Mucosa of rectum (tissue), 2 donors: ENCODE data around the gene KRTAP5-2.

Source experiments
- H3K27ac ChIP-seq, 2 donors: one replicate each; pipeline ENCODE4 v1.7.0; 2013; ENCODE audit warnings: inconsistent platforms in 2 of 2, low read depth in 2 of 2, low read length in 2 of 2
- H3K27me3 ChIP-seq, 2 donors: one replicate each; pipeline ENCODE4 v1.7.0; 2013; ENCODE audit warnings: low read length in 2 of 2; ENCODE audit not compliant: control insufficient read depth in 2 of 2, insufficient read depth in 2 of 2
- H3K36me3 ChIP-seq, 2 donors: one replicate each; pipeline ENCODE4 v1.7.0; 2013; ENCODE audit warnings: low read length in 2 of 2; ENCODE audit not compliant: control insufficient read depth in 2 of 2, insufficient read depth in 2 of 2
- H3K4me1 ChIP-seq, 2 donors: one replicate each; pipeline ENCODE4 v1.7.0; 2013; ENCODE audit warnings: low read length in 2 of 2, mild to moderate bottlenecking in 1 of 2; ENCODE audit not compliant: control insufficient read depth in 2 of 2, insufficient read depth in 2 of 2
- H3K4me3 ChIP-seq, 2 donors: one replicate each; pipeline ENCODE4 v1.7.0; 2013; ENCODE audit warnings: low read length in 2 of 2
- H3K9ac ChIP-seq, 2 donors: one replicate each; pipeline ENCODE4 v1.7.0; 2013; ENCODE audit warnings: low read length in 2 of 2, low read depth in 1 of 2, mild to moderate bottlenecking in 1 of 2
- H3K9me3 ChIP-seq, 2 donors: one replicate each; pipeline ENCODE4 v1.7.0; 2013; ENCODE audit warnings: low read length in 2 of 2; ENCODE audit not compliant: control insufficient read depth in 2 of 2
- donor health status: healthy.
- donor health status: Normal muscosa, but diverticular disease.

The KRTAP5-2 gene

DNA sequence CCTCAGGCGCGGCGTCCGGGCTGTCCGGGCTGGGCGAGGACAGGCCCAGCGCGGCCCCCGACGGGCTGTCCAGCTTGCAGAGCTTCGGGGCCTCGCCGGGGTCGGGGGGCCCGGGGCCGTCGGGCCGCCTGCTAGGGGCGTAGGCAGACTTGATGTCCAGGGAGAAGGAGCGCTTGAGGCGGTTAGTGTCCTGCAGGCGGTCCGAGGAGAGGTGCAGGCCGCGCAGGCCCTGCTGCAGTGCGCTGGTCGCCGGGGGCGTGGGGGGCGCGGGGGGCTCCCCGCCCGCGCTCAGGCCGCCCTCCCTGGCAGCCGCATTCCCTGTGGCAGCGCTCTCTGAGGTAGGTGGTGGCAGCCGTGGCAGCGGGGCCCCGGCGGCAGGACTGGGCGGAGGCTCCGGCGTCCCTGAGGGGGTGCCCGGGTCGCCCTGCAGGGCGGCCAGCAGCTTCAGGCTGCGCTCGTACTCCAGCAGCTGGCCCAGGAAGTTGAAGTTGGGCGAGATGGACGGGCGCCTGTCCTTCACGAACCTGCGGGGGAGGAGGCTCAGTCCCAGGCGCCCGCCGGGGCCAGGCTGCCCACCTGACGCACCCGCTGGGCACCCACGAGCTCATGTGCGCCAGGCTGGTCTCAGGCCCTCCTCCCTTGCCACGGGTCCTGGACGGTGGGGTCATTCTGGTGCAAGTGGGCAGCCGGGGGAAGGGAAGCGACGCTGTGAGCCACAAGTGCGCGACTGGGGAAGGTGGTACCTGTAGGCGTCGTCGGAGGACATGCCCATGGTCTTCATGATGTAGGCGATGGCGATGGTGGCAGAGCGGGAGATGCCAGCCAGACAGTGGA lies 40.8 kb downstream of the KRTAP5-2 start:
- peak overlapping the region in 1 of 2 donors; percentile 34 for H3K9ac ChIP-seq
- H3K4me3 ChIP-seq, result no peak overlapping the region
- H3K36me3 ChIP-seq, result peaks cover 4 to 6% of the 10 kb centered on the region in 2 donors
- no peaks in the 10 kb centered on the region for H3K9me3 ChIP-seq
- H3K27ac ChIP-seq, result peak overlapping the region in 1 of 2 donors; percentile 72
- peaks cover 34 to 53% of the 10 kb centered on the region in 2 donors for H3K4me1 ChIP-seq
- H3K27me3 ChIP-seq, result peaks cover 0 to under 1% of the 10 kb centered on the region in 2 donors

DNA sequence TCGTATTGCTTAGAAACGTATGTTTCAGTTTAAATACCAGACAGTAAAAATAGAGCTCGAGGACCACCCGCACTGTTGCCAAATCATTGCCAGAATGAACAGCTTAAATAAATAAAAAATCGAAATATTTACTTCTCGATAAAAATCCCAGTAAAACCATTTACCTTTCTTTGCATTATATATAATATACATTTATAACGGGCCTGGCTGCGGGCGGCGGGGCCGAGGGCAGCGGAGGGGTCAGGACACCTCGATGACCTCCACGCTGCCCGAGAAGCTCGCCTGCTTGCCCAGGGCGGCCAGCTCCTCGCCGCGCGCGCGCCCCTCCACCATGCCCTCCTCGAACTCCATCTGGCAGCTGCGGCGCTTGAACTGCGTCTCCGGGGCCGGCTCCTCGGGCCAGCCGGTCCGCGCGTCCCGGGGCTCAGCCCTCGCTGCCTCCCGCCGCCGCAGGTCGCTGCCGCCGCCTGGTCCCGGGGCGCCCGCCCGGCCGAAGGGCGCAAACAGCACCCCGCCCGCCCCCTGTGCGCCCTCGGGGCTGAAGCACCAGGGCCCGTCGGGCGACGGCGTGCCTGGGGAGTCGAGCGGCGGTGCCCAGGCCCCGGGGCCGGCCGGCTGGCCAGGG lies 41.7 kb downstream of the KRTAP5-2 start:
- Histone ChIP-seq H3K27me3 (peaks cover 0 to 2% of the 10 kb centered on the region in 2 donors), H3K4me3 (no peak overlapping the region), H3K4me1 (peaks cover 34 to 47% of the 10 kb centered on the region in 2 donors), H3K9ac (no peak overlapping the region), H3K9me3 (no peaks in the 10 kb centered on the region), H3K27ac (no peak overlapping the region), H3K36me3 (peaks cover 4 to 6% of the 10 kb centered on the region in 2 donors)

DNA sequence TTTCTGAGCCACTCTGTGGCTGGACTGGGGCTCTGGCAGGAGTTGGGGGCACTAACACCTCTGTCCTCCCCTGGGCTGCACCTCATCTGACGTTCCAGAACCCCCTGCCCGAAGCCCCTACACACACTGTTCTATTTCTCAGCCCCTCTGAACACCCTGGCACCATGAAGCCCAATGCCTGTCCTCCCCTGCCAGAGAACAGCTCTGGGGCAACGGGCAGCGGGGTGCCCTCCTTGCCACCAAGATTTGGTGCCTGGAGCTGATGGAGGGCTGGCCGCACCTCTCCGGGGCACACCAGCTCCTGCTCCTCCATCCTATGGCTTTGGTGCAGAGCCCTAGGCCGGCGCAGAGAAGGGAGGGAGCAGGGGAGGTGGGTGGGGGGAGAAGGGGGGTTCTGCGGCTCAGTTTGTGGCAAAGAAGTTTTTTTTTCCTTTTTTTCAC lies 42.4 kb downstream of the KRTAP5-2 start:
- H3K9ac ChIP-seq, result no peak overlapping the region
- H3K27ac ChIP-seq, result no peak overlapping the region
- peaks cover 34 to 46% of the 10 kb centered on the region in 2 donors for H3K4me1 ChIP-seq
- peaks cover 4 to 6% of the 10 kb centered on the region in 2 donors for H3K36me3 ChIP-seq
- H3K27me3 ChIP-seq, result peaks cover 0 to 2% of the 10 kb centered on the region in 2 donors
- no peak overlapping the region for H3K4me3 ChIP-seq
- H3K9me3 ChIP-seq, result no peaks in the 10 kb centered on the region

DNA sequence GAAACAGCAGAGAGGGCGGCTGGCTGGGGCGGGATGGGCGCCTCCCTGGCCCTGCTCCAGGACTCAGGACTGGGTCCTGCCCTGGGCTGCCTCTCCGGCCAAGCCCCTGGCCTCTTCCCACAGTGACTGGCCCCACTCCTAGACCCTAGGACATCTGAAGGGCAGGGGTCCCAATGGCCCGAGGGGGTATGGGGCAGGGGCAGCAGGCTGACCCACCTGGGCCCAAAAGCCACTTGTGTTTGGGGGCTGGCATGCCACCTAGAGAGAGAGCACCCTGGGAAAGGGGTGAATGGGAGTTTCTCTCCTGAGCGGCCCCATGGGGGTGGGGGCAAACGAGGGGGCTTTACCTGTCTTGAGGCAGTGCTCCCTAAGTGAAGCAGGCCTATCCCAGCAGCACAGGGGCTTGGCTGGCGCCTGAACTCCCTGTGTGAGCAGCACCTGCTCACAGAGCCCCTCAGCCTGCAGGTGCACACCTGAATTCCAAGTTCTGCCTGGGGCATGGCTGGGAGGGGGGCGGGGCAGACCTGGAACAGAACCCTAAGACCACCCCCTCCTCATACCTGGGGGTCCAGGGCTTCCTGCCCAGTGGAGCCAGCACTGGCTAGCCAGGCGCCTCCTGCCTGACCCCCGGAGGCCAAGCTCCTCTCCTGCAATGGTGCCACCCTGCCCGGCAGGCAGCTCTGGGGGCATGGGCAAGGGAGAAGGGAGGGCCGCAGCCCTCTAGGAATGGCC lies 42.9 kb downstream of the KRTAP5-2 start:
- peaks cover 2 to 4% of the 10 kb centered on the region in 2 donors for H3K36me3 ChIP-seq
- no peaks in the 10 kb centered on the region for H3K9me3 ChIP-seq
- peak overlapping the region in 1 of 2 donors; percentile 33 for H3K9ac ChIP-seq
- no peak overlapping the region for H3K27ac ChIP-seq
- H3K27me3 ChIP-seq, result peaks cover 0 to 2% of the 10 kb centered on the region in 2 donors
- peaks cover 33 to 41% of the 10 kb centered on the region in 2 donors for H3K4me1 ChIP-seq
- no peak overlapping the region for H3K4me3 ChIP-seq

DNA sequence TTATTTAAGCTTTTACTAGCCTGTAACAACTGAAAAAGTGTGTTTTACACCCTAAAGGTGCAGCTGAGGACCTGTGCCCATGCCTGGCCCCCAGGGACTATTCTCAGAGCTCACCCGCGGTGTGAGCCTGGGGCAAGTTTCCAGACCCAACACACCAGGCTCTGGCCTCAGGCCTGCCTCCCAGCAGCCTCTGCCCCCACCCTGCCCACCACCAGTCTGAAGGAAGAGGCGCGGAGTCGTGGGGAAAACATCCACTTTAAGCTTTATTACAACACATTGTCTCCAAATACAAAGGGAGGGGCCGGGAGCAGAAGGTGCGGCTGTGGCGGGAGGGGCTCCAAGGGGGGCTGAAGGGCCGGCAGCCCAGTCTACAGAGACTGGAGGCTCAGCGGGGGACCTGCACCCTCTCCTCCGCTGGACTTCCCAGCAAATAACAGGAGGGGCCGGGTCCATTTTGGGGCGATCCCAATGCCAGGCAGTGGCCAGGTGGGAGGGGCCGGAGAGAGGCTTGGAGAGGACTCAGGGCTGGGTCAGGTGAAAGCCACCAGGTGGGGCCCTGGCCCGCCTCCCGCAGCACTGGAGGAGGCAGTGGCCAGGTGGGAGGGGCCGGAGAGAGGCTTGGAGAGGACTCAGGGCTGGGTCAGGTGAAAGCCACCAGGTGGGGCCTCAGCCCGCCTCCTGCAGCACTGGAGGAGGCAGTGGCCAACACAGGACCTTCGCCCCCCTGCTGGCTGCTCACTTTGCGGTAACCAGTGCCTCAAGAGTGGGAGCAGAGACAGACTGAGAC lies 44.1 kb downstream of the KRTAP5-2 start:
- H3K36me3 ChIP-seq, result peaks cover 0 to 4% of the 10 kb centered on the region in 2 donors
- H3K4me1 ChIP-seq, result peaks cover 23 to 30% of the 10 kb centered on the region in 2 donors
- peak overlapping the region in 1 of 2 donors; percentile 16 for H3K4me3 ChIP-seq
- H3K9me3 ChIP-seq, result no peaks in the 10 kb centered on the region
- H3K27me3 ChIP-seq, result peaks cover 0 to 2% of the 10 kb centered on the region in 2 donors
- no peak overlapping the region for H3K27ac ChIP-seq
- peak overlapping the region; percentile 14 to 48 for H3K9ac ChIP-seq

DNA sequence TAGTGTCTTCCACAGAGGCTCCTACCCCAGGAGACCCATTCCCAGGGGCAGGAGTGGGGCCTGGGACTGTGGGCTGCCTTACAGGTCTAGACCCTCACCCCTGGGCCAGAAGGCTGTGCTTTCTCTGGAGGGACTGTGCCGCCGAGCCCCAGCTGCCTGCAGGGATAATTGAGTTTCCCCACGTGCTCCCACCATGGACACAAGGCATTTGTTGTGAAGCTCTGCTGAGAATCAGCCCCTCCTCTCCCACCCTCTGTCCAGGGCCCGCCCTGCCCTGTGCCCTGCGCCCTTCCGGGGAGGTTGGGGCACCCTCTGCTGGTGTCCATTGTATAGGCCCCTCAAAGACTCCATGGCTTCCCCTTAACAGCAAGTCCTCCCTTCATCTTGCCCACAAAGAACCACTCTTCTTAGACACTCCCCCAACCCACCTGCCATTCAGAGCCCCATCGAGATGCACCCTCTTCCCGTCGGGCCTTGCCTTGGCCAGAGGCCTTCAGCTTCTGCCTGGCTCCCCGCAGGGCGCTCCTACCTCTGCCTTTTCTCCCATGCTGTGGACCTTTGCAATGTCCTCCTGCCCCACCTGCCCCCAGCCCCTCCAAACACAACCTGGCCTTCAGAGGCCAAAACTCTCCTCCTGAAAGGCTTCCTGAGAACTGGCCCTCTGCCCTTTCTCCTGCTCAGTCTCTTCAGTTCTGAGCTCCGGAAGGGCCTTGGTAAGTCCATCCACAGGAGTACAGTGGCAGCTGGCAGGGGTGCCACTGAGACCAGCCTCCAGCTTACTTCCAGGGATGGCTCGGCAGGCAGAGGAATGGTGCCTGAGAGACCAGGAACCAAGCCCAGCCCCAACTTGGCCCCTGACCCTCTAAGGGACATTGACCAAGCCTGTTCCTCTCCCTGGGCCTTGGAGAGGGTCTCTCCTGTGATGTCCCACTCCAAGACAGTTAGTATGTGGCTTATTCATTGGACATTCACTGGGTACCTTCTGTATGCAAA lies 48.5 kb downstream of the KRTAP5-2 start:
- H3K4me3 ChIP-seq, result no peak overlapping the region
- no peaks in the 10 kb centered on the region for H3K9me3 ChIP-seq
- H3K4me1 ChIP-seq, result peaks cover 31 to 39% of the 10 kb centered on the region in 2 donors
- no peak overlapping the region for H3K27ac ChIP-seq
- no peak overlapping the region for H3K9ac ChIP-seq
- H3K27me3 ChIP-seq, result peaks cover 0 to 5% of the 10 kb centered on the region in 2 donors
- H3K36me3 ChIP-seq, result no peaks in the 10 kb centered on the region

DNA sequence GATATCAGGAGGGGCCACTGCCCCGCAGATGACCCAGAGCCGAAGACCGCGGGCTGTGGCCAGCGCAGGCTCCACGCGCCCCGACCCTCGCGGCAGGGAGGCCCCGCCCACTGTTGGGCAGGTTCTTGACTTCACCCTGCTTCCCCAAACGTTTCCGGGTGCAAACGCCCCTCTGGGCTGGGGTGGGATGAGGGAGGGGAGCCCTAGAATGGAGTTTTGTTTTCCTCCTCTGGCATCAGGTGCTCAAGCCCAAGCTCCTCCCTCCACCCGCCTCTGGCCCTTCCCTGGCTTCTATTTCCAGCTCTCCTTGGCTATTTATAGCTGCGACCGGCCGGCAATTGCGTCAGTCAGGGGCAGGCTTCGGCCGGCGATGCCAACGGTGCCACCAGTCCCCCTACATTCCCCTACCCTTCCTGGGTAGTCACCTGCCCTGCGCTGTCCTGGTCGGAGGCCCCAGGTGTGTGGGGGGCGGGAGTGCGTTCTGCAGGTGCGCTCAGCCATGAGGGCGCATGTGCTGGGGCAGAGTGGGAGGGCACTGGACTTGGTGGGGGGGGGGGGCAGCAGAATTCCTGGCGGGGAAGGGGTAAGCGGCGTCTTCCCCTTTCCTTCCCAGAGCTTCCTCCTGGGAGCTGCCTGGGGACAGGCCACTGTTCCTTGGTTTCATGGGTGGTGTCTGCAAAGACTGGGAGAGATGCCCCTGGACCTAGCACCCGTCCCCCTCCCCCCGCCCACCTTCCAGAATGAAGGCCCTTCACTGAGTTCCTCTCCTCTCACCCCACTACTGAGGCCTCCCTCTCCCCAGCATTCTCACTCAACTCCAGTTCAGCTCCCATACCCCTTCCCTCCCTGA lies 49.6 kb downstream of the KRTAP5-2 start:
- H3K27ac ChIP-seq, result peak overlapping the region; percentile 71 to 78
- peak overlapping the region; percentile 20 to 46 for H3K4me3 ChIP-seq
- H3K36me3 ChIP-seq, result no peaks in the 10 kb centered on the region
- H3K9me3 ChIP-seq, result no peaks in the 10 kb centered on the region
- H3K4me1 ChIP-seq, result peaks cover 25 to 31% of the 10 kb centered on the region in 2 donors
- peak overlapping the region in 1 of 2 donors; percentile 83 for H3K9ac ChIP-seq
- peaks cover 0 to 5% of the 10 kb centered on the region in 2 donors for H3K27me3 ChIP-seq

DNA sequence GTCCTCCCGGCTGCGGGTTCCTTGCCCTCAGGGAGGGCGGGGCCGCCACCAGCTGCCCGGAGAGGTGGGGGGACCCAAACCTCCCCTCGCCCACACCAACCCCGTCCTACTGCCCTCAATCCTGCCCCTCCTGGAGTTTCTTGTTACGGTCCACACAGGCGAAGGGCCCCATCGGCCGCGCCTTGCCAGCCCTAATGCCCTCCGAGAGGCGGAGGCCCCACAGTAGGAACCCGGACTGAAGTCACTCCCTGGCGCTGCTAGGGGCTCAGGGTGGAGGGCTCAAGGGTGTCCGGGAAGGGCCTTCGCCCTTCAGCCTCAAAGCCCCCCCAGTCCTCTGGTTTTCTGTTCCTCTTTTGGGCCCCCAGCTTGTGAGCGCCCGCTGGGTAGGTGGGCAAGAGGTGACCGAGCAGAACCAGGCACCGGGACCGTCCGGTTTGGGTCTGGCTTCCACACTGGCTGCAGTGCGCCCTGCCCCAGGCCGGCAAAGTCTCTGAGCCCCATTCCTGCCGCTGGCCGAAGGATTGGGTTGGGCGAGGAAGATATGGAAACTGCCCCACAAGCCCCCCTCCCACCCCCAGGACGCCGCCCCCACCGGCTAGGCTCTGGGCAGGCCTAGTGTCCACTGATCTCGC lies 50.5 kb downstream of the KRTAP5-2 start:
- Histone ChIP-seq H3K27me3 (peaks cover 0 to 5% of the 10 kb centered on the region in 2 donors), H3K27ac (peak overlapping the region; percentile 71 to 78), H3K36me3 (no peaks in the 10 kb centered on the region), H3K9me3 (no peaks in the 10 kb centered on the region), H3K9ac (peak overlapping the region; percentile 41 to 83), H3K4me1 (peaks cover 25 to 31% of the 10 kb centered on the region in 2 donors), H3K4me3 (peak overlapping the region in 1 of 2 donors; percentile 63)
